ENCODE data around the gene ARMC3.

Gene ARMC3

GRCh38 chr10:23021430-23021829 is 93.6 kb downstream of the ARMC3 start:
- DNase-seq (no peak), ATAC-seq (replicated peaks) (no peak)
- no peak overlapping the region for H3K27ac Mint-ChIP-seq
- H3K36me3 Mint-ChIP-seq, result no peaks in the 10 kb centered on the region
- peaks cover 21 to 53% of the 10 kb centered on the region in 2 donors for H3K27me3 Mint-ChIP-seq
- H3K4me1 Mint-ChIP-seq, result no peaks in the 10 kb centered on the region
- H3K4me3 Mint-ChIP-seq, result no peak overlapping the region
- peaks cover 9 to 21% of the 10 kb centered on the region in 2 donors for H3K9me3 Mint-ChIP-seq

- no peak for ATAC-seq (replicated peaks)
- H3K27ac Mint-ChIP-seq, result no peak overlapping the region
- no peak for DNase-seq
These were observed 96.1 kb downstream of the ARMC3 start for GRCh38 chr10:23024002-23024401.

DNA sequence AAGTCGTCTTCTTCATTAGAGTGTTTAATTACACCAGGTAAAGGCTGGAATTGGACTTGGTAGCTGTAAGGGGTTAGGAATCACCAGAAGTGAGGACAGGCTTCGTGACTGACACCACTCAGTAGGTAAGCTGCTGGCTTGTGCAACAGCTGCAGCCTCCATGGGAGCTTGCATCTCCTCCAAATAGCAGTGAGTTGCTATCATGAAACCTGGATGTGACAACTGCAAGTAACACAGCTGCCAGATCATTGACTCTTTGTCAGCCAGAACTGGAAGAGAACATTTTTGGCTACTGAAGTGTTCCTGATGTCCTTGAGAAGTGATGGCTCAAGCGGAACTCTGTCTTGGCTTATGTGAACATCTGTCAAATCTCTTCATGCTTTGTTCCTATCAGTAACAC is 103.5 kb downstream of the ARMC3 start:
- DNase-seq, result no peak
- H3K27me3 Mint-ChIP-seq, result peaks cover 5 to 36% of the 10 kb centered on the region in 2 donors
- no peak overlapping the region for H3K27ac Mint-ChIP-seq
- no peaks in the 10 kb centered on the region for H3K4me1 Mint-ChIP-seq
- no peak for ATAC-seq (replicated peaks)
- H3K9me3 Mint-ChIP-seq, result peaks cover 0 to 4% of the 10 kb centered on the region in 2 donors
- no peaks in the 10 kb centered on the region for H3K36me3 Mint-ChIP-seq
- H3K4me3 Mint-ChIP-seq, result no peak overlapping the region

More at GRCh38 chr10:23024002-23024401, 96.1 kb downstream of the ARMC3 start:
- Mint-ChIP-seq H3K4me1 (no peaks in the 10 kb centered on the region), H3K27me3 (peaks cover 21 to 50% of the 10 kb centered on the region in 2 donors), H3K36me3 (no peaks in the 10 kb centered on the region), H3K4me3 (no peak overlapping the region), H3K9me3 (peaks cover 13 to 21% of the 10 kb centered on the region in 2 donors)

GRCh38 chr10:23034790-23035189 is 106.9 kb downstream of the ARMC3 start:
- H3K4me3 Mint-ChIP-seq, result no peak overlapping the region
- ATAC-seq (replicated peaks), result no peak
- no peaks in the 10 kb centered on the region for H3K4me1 Mint-ChIP-seq
- no peak overlapping the region for H3K27ac Mint-ChIP-seq
- peaks cover 7 to 46% of the 10 kb centered on the region in 2 donors for H3K27me3 Mint-ChIP-seq
- H3K9me3 Mint-ChIP-seq, result peaks cover 0 to 2% of the 10 kb centered on the region in 2 donors
- no peaks in the 10 kb centered on the region for H3K36me3 Mint-ChIP-seq
- no peak for DNase-seq

- no peaks in the 10 kb centered on the region for H3K36me3 Mint-ChIP-seq
- peaks cover 10 to 45% of the 10 kb centered on the region in 2 donors for H3K27me3 Mint-ChIP-seq
- no peak overlapping the region for H3K27ac Mint-ChIP-seq
- peaks cover 0 to 5% of the 10 kb centered on the region in 2 donors for H3K9me3 Mint-ChIP-seq
- ATAC-seq (replicated peaks) (no peak), DNase-seq (no peak)
- no peaks in the 10 kb centered on the region for H3K4me1 Mint-ChIP-seq
- no peak overlapping the region for H3K4me3 Mint-ChIP-seq
These were observed 107.7 kb downstream of the ARMC3 start for GRCh38 chr10:23035569-23035968.

DNA sequence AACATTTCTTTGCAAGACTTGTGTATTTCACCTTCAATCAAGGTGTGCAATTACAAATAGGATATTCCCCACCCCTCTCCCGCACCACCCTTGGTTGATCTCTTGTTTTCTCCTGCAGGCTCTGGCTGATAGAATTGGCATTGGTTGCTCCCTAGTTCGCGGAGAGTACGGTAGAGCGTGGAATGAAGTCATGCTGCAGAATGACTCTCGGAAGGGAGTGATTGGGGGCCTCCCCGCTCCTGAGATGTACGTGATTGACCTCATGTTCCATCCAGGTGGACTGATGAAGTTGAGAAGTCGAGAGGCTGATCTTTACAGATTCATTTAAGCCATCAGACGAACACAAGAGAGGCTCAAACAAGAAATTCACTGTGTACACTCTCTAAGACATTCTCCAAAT is 109.3 kb downstream of the ARMC3 start:
- DNase-seq (no peak), ATAC-seq (replicated peaks) (no peak)
- no peaks in the 10 kb centered on the region for H3K4me1 Mint-ChIP-seq
- peaks cover 0 to 5% of the 10 kb centered on the region in 2 donors for H3K9me3 Mint-ChIP-seq
- H3K36me3 Mint-ChIP-seq, result no peaks in the 10 kb centered on the region
- no peak overlapping the region for H3K4me3 Mint-ChIP-seq
- no peak overlapping the region for H3K27ac Mint-ChIP-seq
- peaks cover 12 to 38% of the 10 kb centered on the region in 2 donors for H3K27me3 Mint-ChIP-seq

GRCh38 chr10:23037561-23037960 is 109.7 kb downstream of the ARMC3 start:
- Mint-ChIP-seq H3K4me1 (no peaks in the 10 kb centered on the region), H3K27ac (no peak overlapping the region), H3K9me3 (peaks cover 0 to 5% of the 10 kb centered on the region in 2 donors), H3K27me3 (peaks cover 16 to 38% of the 10 kb centered on the region in 2 donors), H3K36me3 (no peaks in the 10 kb centered on the region), H3K4me3 (no peak overlapping the region)
- no peak for ATAC-seq (replicated peaks)
- DNase-seq, result no peak

- ATAC-seq (replicated peaks), result no peak
- Mint-ChIP-seq H3K27me3 (peaks cover 16 to 37% of the 10 kb centered on the region in 2 donors), H3K36me3 (no peaks in the 10 kb centered on the region), H3K9me3 (peaks cover 0 to 5% of the 10 kb centered on the region in 2 donors), H3K4me1 (no peaks in the 10 kb centered on the region), H3K27ac (no peak overlapping the region), H3K4me3 (no peak overlapping the region)
- DNase-seq, result no peak
These were observed 110.3 kb downstream of the ARMC3 start for GRCh38 chr10:23038172-23038571.

DNA sequence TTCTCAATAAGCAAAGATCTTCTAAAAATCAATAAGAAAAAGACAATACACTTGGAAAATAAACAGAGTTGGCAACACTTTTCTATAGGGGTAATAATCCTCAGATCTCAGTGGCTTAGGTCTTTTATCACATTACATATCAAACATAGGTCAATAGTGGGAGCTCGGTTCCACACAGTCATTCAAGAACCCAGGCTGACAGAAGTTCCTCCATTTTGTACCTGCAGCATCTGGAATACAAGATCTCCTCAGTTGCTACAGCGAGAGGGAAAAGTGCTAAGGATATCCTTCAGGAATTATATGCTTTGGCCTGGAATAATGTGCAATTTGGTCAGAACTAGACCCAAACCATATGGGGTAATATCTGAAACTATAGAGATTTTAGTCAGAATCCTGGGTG is 112.1 kb downstream of the ARMC3 start:
- H3K4me1 Mint-ChIP-seq, result no peaks in the 10 kb centered on the region
- peaks cover 0 to 5% of the 10 kb centered on the region in 2 donors for H3K9me3 Mint-ChIP-seq
- H3K4me3 Mint-ChIP-seq, result no peak overlapping the region
- H3K36me3 Mint-ChIP-seq, result no peaks in the 10 kb centered on the region
- ATAC-seq (replicated peaks) (no peak), DNase-seq (no peak)
- H3K27me3 Mint-ChIP-seq, result peaks cover 11 to 22% of the 10 kb centered on the region in 2 donors
- no peak overlapping the region for H3K27ac Mint-ChIP-seq

- Mint-ChIP-seq H3K4me1 (no peaks in the 10 kb centered on the region), H3K27ac (no peak overlapping the region), H3K27me3 (peaks cover 4 to 15% of the 10 kb centered on the region in 2 donors), H3K4me3 (no peak overlapping the region), H3K9me3 (no peaks in the 10 kb centered on the region), H3K36me3 (no peaks in the 10 kb centered on the region)
- ATAC-seq (replicated peaks), result no peak
- DNase-seq, result no peak
These were observed 118.2 kb downstream of the ARMC3 start for GRCh38 chr10:23046027-23046426.

DNA sequence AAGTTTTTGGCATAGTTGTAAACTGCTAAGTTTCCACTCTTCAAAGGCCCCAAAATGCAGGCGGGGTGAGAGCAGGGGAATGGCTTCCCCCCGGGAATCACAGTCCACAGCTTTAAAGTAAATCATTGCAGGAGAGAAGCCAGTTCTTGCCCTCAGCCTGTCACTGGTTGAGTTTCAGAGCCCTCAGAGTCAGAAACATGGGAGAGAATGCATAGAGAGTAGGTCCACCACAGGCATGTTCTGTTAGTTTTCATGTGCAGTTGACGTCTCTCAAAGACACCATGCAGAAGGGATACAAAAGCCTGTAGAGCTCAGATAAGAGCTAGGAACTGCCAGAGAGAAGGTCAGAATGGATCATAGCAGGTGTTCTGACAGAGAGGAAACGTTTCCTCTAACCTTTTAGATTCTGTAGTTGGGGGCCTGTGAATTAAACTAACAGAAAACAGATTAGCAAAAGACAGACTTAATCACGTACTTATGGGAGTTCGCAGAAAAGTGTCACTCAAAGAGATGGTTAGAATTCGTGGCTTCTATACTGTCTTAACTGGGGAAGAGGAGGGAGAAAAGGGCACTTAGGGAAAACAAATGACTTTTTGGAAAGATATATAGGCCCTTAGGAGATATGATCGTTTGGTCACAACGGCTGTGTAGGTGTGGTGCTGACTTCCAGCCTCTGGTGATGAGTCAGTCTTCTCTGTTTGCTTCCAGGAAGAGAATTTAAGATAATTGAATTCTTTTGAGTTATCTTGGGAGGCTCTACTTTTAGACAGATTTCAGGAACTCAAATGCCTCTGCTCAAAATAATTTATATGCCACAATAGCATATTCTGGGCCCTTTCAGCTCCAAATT is 119.6 kb downstream of the ARMC3 start:
- Mint-ChIP-seq H3K27ac (no peak overlapping the region), H3K9me3 (no peaks in the 10 kb centered on the region), H3K4me3 (no peak overlapping the region), H3K36me3 (no peaks in the 10 kb centered on the region), H3K27me3 (peaks cover 12 to 17% of the 10 kb centered on the region in 2 donors), H3K4me1 (no peaks in the 10 kb centered on the region)
- no peak for DNase-seq
- ATAC-seq (replicated peaks), result no peak

DNA sequence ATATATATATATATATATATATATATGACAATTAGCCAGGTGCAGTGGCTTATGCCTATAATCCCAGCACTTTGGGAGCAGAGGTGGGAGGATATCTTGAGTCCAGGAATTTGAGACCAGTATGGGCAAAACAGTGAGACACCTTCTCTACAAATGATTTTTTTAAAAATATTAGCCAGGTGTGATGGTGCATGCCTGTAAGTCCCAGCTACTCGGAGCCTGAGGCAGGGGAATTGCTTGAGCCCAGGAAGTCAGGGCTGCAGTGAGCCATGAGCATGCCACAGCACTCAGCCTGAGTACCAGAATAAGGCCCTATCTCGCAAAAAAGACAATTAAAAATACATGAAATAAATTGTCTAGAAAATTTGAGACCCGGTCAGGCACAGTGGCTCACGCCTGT is 120.3 kb downstream of the ARMC3 start:
- H3K4me1 Mint-ChIP-seq, result no peaks in the 10 kb centered on the region
- H3K27ac Mint-ChIP-seq, result no peak overlapping the region
- peaks cover 12 to 16% of the 10 kb centered on the region in 2 donors for H3K27me3 Mint-ChIP-seq
- DNase-seq (no peak), ATAC-seq (replicated peaks) (no peak)
- H3K4me3 Mint-ChIP-seq, result no peak overlapping the region
- no peaks in the 10 kb centered on the region for H3K9me3 Mint-ChIP-seq
- no peaks in the 10 kb centered on the region for H3K36me3 Mint-ChIP-seq

DNA sequence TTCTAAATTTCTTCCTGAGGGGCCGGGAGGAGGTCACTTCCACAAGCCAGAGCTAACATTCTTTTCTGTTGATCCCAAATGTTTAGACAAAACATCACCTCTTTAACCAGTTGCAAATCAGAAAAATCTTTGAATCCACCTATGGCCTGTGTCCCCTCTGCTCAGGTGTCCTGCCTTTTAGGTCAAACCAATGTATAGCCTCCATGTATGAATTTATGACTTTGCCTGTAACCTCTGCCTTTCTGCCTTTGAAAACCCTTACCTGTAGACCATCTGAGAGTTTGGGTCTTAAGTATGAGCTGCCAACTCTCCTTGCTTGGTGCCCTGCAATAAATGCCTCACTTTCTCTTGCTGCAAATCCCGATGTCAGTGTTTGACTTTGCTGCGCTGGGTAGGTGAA is 123.4 kb downstream of the ARMC3 start:
- Mint-ChIP-seq H3K9me3 (no peaks in the 10 kb centered on the region), H3K4me1 (no peaks in the 10 kb centered on the region), H3K27me3 (peaks cover 14 to 20% of the 10 kb centered on the region in 2 donors), H3K36me3 (no peaks in the 10 kb centered on the region), H3K4me3 (no peak overlapping the region), H3K27ac (no peak overlapping the region)
- no peak for DNase-seq
- no peak for ATAC-seq (replicated peaks)

GRCh38 chr10:23051855-23052331 is 124.0 kb downstream of the ARMC3 start:
- H3K4me1 Mint-ChIP-seq, result no peaks in the 10 kb centered on the region
- ATAC-seq (replicated peaks) (no peak), DNase-seq (no peak)
- H3K27me3 Mint-ChIP-seq, result peaks cover 20 to 26% of the 10 kb centered on the region in 2 donors
- H3K4me3 Mint-ChIP-seq, result no peak overlapping the region
- H3K27ac Mint-ChIP-seq, result no peak overlapping the region
- H3K9me3 Mint-ChIP-seq, result no peaks in the 10 kb centered on the region
- no peaks in the 10 kb centered on the region for H3K36me3 Mint-ChIP-seq

DNA sequence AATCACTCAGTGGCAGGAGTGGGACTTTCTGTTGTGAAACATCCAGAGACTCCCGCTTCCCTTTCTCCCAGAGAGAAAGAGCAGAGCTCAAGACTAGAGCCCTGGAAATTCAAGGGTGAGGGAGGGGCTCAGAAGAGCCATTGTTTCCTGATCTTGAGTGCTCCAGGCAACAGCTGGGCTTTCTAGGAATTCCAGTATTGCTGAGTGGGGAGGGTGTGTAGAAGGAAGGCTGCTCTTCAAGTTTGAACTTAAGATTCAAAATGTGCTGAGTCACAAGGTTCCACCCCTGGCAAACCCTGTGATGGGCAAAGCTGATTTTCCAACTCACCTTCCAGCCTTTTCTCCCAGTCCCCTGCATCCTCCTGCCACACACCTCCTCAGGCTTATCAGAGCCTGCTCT is 125.2 kb downstream of the ARMC3 start:
- H3K4me1 Mint-ChIP-seq, result no peaks in the 10 kb centered on the region
- no peaks in the 10 kb centered on the region for H3K36me3 Mint-ChIP-seq
- no peaks in the 10 kb centered on the region for H3K9me3 Mint-ChIP-seq
- DNase-seq, result no peak
- no peak overlapping the region for H3K4me3 Mint-ChIP-seq
- no peak overlapping the region for H3K27ac Mint-ChIP-seq
- H3K27me3 Mint-ChIP-seq, result peaks cover 21 to 28% of the 10 kb centered on the region in 2 donors
- ATAC-seq (replicated peaks), result no peak
